ENCODE measurements around the gene OR52W1.

DNA sequence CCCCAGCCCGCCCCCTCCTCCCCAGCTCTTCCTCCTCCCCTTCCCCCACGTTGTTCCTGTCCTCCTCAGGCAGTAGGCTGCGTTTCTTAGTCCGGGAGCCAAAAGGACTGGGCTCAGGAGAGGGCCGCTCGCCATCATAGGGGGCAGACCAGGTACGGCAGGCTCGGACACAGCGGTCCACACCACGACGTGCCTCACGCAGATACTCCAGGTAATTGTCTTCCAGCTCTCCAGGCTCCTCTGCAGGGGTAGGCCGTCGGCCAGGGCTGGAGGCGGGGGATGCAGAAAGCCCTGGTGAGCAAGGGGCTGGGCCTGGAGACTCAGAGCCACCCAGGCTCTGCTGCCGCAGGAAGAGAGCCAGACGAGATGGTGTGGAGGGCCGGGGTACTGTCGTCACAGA, 18.7 kb downstream of the OR52W1 start:
- TF ChIP-seq EZH2 (IDR thresholded peaks at IDR 0.05; ENCODE audit: borderline replicate concordance, low read depth, low read length, poor library complexity, severe bottlenecking), result no peak
- TF ChIP-seq CTCF (conservative IDR thresholded peaks at IDR 0.05; ENCODE audit: low read depth, low read length), result no peak

All from A673 (cell line).